ENCODE measurements around the gene SYT5.
"Not testable (repeated sequence)": the region's sequence is repeated elsewhere in the genome, so short reads cannot be mapped to it uniquely, and the experiment has no call there.

SYT5 gene

DNA sequence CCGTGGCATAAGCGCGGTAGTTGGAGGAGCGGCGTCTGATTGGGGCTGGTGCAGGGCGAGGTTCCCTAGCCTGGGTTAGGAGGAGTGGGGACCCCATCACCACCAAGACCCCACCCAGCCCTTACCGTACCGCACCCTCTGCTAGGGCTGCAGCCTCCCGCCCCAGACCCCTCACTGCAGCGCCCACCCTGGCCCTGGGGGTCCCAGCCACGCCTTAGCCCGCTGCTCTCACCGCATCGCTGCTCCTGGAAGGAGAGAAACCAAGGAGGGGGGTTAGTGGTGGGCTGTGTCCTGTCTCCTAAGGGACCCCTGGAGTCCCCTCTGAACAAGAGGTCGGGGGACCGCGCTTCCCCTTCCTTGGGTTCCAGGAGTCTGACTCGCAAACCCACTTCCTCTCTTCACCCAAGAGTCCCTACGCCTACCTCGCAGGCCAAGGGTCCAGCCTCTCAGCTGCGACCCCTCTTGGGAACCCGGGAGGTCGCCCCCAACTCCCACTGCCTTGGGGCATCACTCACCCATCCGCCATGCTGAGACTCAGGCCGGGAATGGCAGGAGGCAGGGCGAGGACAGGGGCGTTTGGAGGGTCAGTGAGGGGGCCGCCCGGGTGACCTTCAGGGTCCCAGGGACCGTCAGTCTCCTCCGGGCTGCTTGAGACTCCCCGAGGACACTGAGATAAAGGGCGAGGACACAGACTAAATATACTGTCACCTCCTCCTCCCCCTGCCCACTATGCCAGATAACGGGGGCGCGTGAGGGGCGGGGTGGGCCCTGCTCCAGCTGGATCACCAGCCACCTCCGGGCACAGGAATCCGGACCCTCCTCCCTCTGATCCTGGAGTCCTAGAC, 22.8 kb downstream of the SYT5 start, which contains the start of gene TNNI3:
TNNI3 (minus strand) TSS at position 669 of the 845 bp plus-strand sequence; CDS start at position 526, 143 bp downstream.
- H3K27ac ChIP-seq (ENCODE audit: insufficient read depth, low read length, poor library complexity, severe bottlenecking): no peak within 1 kb of the TSS
- DNase-seq: no peak
- peaks cover 44% of the 10 kb centered on the region for H3K27me3 ChIP-seq (replicated peaks; ENCODE audit: control insufficient read depth, insufficient read depth, low read length, poor library complexity, severe bottlenecking)
- H3K9me3 ChIP-seq (ENCODE audit: control insufficient read depth, low read length): no peaks in the 10 kb centered on the region
- H3K36me3 ChIP-seq (ENCODE audit: control insufficient read depth, insufficient read depth, low read length): no peaks in the 10 kb centered on the region
- H3K4me1 ChIP-seq (ENCODE audit: control insufficient read depth, insufficient read depth, low read length, poor library complexity, severe bottlenecking): peaks cover 11% of the 10 kb centered on the region
- H3K4me3 ChIP-seq (ENCODE audit: insufficient read depth, low read depth, low read length, poor library complexity, severe bottlenecking): no peak within 1 kb of the TSS

GRCh38 chr19:55156202-55157063, 23.7 kb downstream of the SYT5 start:
- Histone ChIP-seq H3K9me3 (ENCODE audit: control insufficient read depth, low read length) (no peaks in the 10 kb centered on the region), H3K4me1 (ENCODE audit: control insufficient read depth, insufficient read depth, low read length, poor library complexity, severe bottlenecking) (peaks cover 11% of the 10 kb centered on the region), H3K4me3 (ENCODE audit: insufficient read depth, low read depth, low read length, poor library complexity, severe bottlenecking) (no peak overlapping the region), H3K27ac (ENCODE audit: insufficient read depth, low read length, poor library complexity, severe bottlenecking) (no peak overlapping the region), H3K27me3 (replicated peaks; ENCODE audit: control insufficient read depth, insufficient read depth, low read length, poor library complexity, severe bottlenecking) (peaks cover 41% of the 10 kb centered on the region), H3K36me3 (ENCODE audit: control insufficient read depth, insufficient read depth, low read length) (no peaks in the 10 kb centered on the region)
- no peak for DNase-seq

DNA sequence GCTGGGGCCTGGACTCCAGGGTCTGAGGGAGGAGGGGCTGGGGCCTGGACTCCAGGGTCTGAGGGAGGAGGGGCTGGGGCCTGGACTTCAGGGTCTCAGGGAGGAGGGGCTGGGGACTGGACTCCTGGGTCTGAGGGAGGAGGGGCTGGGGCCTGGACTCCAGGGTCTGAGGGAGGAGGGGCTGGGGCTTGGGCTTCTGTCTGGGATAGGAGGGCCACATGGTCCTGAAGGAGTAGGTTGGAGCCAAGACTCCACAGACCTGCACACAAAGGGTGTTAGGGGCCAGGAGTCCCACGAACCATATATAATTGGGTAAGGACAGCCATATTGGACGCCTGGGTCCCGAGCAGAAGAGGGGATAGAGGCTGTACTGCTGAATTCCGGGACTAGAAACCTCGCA, 24.3 kb downstream of the SYT5 start:
- not testable (repeated sequence) for H3K36me3 ChIP-seq (ENCODE audit: control insufficient read depth, insufficient read depth, low read length); H3K4me3 ChIP-seq (ENCODE audit: insufficient read depth, low read depth, low read length, poor library complexity, severe bottlenecking); DNase-seq; H3K27ac ChIP-seq (ENCODE audit: insufficient read depth, low read length, poor library complexity, severe bottlenecking); H3K9me3 ChIP-seq (ENCODE audit: control insufficient read depth, low read length)
- H3K27me3 ChIP-seq (replicated peaks; ENCODE audit: control insufficient read depth, insufficient read depth, low read length, poor library complexity, severe bottlenecking): peaks cover 34% of the 10 kb centered on the region
- peaks cover 11% of the 10 kb centered on the region for H3K4me1 ChIP-seq (ENCODE audit: control insufficient read depth, insufficient read depth, low read length, poor library complexity, severe bottlenecking)

DNA sequence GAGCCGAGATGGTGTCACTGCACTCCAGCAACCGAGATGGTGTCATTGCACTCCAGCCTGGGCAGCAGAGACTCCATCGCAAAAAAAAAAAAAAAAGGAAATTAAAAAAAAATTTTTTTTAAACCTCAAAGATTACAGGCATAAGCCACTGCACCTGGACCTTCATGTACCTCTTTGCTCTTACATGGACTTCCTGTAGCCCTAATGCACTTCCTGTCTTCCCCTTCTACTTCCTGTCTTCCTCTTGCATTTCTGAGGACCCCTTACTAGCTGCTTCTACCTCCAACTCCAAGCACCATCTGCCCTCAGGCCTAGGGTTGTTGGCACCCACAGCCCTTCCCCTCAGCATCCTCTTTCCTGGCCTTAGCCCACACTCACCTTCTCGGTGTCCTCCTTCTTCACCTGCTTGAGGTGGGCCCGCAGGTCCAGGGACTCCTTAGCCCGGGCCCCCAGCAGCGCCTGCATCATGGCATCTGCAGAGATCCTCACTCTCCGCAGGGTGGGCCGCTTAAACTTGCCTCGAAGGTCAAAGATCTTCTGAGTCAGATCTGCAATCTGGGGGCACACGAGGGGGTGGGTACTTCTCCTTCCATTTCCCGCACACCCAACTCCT, 26.3 kb downstream of the SYT5 start:
- no peak for DNase-seq
- Histone ChIP-seq H3K27ac (ENCODE audit: insufficient read depth, low read length, poor library complexity, severe bottlenecking) (no peak overlapping the region), H3K27me3 (replicated peaks; ENCODE audit: control insufficient read depth, insufficient read depth, low read length, poor library complexity, severe bottlenecking) (peaks cover 21% of the 10 kb centered on the region), H3K4me1 (ENCODE audit: control insufficient read depth, insufficient read depth, low read length, poor library complexity, severe bottlenecking) (peaks cover 11% of the 10 kb centered on the region), H3K4me3 (ENCODE audit: insufficient read depth, low read depth, low read length, poor library complexity, severe bottlenecking) (no peak overlapping the region), H3K9me3 (ENCODE audit: control insufficient read depth, low read length) (no peaks in the 10 kb centered on the region), H3K36me3 (ENCODE audit: control insufficient read depth, insufficient read depth, low read length) (no peaks in the 10 kb centered on the region)

DNA sequence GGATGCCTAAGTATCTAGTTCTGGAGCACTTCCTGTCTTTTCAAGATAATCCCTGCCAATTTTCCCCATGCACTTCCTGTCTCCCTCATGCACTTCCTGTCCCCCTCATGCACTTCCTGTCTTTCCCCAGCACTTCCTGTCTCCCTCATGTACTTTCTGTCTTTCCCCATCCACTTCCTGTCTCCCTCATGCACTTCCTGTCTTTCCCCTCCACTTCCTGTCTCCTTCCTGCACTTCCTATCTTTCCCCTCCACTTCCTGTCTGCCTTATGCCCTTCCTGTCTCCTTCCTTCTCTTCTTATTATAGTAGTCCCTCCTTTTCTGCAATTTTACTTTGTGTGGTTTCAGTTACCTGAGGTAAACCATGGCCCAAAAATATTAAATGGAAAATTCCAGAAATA, 28.1 kb downstream of the SYT5 start:
- H3K27ac ChIP-seq (ENCODE audit: insufficient read depth, low read length, poor library complexity, severe bottlenecking): no peak overlapping the region
- H3K36me3 ChIP-seq (ENCODE audit: control insufficient read depth, insufficient read depth, low read length): no peaks in the 10 kb centered on the region
- H3K4me1 ChIP-seq (ENCODE audit: control insufficient read depth, insufficient read depth, low read length, poor library complexity, severe bottlenecking): peaks cover 11% of the 10 kb centered on the region
- H3K9me3 ChIP-seq (ENCODE audit: control insufficient read depth, low read length): no peaks in the 10 kb centered on the region
- peaks cover 15% of the 10 kb centered on the region for H3K27me3 ChIP-seq (replicated peaks; ENCODE audit: control insufficient read depth, insufficient read depth, low read length, poor library complexity, severe bottlenecking)
- no peak overlapping the region for H3K4me3 ChIP-seq (ENCODE audit: insufficient read depth, low read depth, low read length, poor library complexity, severe bottlenecking)
- no peak for DNase-seq

- H3K4me1 ChIP-seq (ENCODE audit: control insufficient read depth, insufficient read depth, low read length, poor library complexity, severe bottlenecking): peaks cover 16% of the 10 kb centered on the region
- H3K9me3 ChIP-seq (ENCODE audit: control insufficient read depth, low read length): no peaks in the 10 kb centered on the region
- no peak within 1 kb of the TSS for H3K27ac ChIP-seq (ENCODE audit: insufficient read depth, low read length, poor library complexity, severe bottlenecking)
- peaks cover 28% of the 10 kb centered on the region for H3K27me3 ChIP-seq (replicated peaks; ENCODE audit: control insufficient read depth, insufficient read depth, low read length, poor library complexity, severe bottlenecking)
- H3K36me3 ChIP-seq (ENCODE audit: control insufficient read depth, insufficient read depth, low read length): no peaks in the 10 kb centered on the region
- no peak within 1 kb of the TSS for H3K4me3 ChIP-seq (ENCODE audit: insufficient read depth, low read depth, low read length, poor library complexity, severe bottlenecking)
- no peak for DNase-seq
Measured at GRCh38 chr19:55149078-55150003, 30.7 kb downstream of the SYT5 start, which contains the start of gene TNNT1. TSS of gene TNNT1 (minus strand) at chr19:55149206. CDS start at chr19:55147157, 2,049 bp downstream.

DNA sequence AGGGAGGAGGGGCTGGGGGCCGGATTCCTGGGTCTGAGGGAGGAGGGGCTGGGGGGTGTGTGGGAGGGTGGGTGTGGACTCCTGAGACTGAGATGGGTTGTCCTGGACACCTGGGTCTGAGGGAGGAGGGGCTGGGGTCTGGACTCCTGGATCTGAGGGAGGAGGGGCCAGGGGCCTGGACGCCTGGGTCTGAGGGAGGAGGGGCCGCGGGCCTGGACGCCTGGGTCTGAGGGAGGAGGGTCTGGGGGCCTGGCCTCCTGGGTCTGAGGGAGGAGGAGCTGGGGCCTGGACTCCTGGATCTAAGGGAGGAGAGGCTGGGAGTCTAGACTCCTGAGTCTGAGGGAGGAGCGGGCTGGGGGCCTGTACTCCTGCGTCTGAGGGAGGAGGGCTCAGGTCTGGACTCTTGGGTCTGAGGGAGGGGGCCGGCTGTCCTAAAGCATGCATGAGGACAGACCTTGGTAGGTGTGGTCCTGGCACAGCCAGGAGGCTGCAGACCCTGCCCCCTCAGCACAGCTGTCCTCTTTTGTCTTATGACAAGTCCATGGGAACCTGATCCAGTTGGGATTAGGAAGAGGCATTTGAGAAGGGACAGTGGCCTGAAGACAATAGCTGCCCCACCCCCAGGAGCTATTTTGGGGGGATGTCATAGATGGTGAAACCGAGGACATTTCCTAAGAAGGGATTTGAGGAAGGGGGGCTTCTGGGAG, 32.4 kb downstream of the SYT5 start:
- DNase-seq: no peak
- no peaks in the 10 kb centered on the region for H3K9me3 ChIP-seq (ENCODE audit: control insufficient read depth, low read length)
- H3K4me1 ChIP-seq (ENCODE audit: control insufficient read depth, insufficient read depth, low read length, poor library complexity, severe bottlenecking): peaks cover 8% of the 10 kb centered on the region
- no peaks in the 10 kb centered on the region for H3K36me3 ChIP-seq (ENCODE audit: control insufficient read depth, insufficient read depth, low read length)
- no peak overlapping the region for H3K4me3 ChIP-seq (ENCODE audit: insufficient read depth, low read depth, low read length, poor library complexity, severe bottlenecking)
- peaks cover 37% of the 10 kb centered on the region for H3K27me3 ChIP-seq (replicated peaks; ENCODE audit: control insufficient read depth, insufficient read depth, low read length, poor library complexity, severe bottlenecking)
- no peak overlapping the region for H3K27ac ChIP-seq (ENCODE audit: insufficient read depth, low read length, poor library complexity, severe bottlenecking)

GRCh38 chr19:55146705-55147273, 33.3 kb downstream of the SYT5 start:
- DNase-seq: no peak
- Histone ChIP-seq H3K27me3 (replicated peaks; ENCODE audit: control insufficient read depth, insufficient read depth, low read length, poor library complexity, severe bottlenecking) (peaks cover 37% of the 10 kb centered on the region), H3K9me3 (ENCODE audit: control insufficient read depth, low read length) (no peaks in the 10 kb centered on the region), H3K36me3 (ENCODE audit: control insufficient read depth, insufficient read depth, low read length) (no peaks in the 10 kb centered on the region), H3K4me1 (ENCODE audit: control insufficient read depth, insufficient read depth, low read length, poor library complexity, severe bottlenecking) (peaks cover 8% of the 10 kb centered on the region), H3K27ac (ENCODE audit: insufficient read depth, low read length, poor library complexity, severe bottlenecking) (no peak overlapping the region), H3K4me3 (ENCODE audit: insufficient read depth, low read depth, low read length, poor library complexity, severe bottlenecking) (no peak overlapping the region)
